Lower lobe of right lung (tissue), 2 donors: ENCODE results near the gene POLDIP2. TPM values are rescaled to one million over a fixed set of nuclear protein-coding genes. Genes with fewer than 3 reads are reported as not detected.

Source experiments
- ATAC-seq, 2 donors: fragments of 200-7000 bp; cut with Tn5 transposase; one replicate each; pipeline ENCODE4 v1.9.1; 2020 to 2022; ENCODE audit warnings: mild to moderate bottlenecking in 2 of 2, moderate library complexity in 2 of 2
- DNase-seq: peaks from one replicate; pipeline ENCODE4 v3.0.0-alpha.2; 2020
- H3K27ac ChIP-seq: fragments of 200-600 bp; one replicate; pipeline ENCODE4 v1.8.0; 2022
- H3K27me3 ChIP-seq: fragments of 200-600 bp; one replicate; pipeline ENCODE4 v1.8.0; 2022; ENCODE audit warnings: low read depth
- H3K36me3 ChIP-seq: fragments of 200-600 bp; one replicate; pipeline ENCODE4 v1.8.0; 2022; ENCODE audit warnings: mild to moderate bottlenecking
- H3K4me1 ChIP-seq: fragments of 200-600 bp; one replicate; pipeline ENCODE4 v1.8.0; 2022
- H3K4me3 ChIP-seq: fragments of 200-600 bp; one replicate; pipeline ENCODE4 v1.8.0; 2022; ENCODE audit warnings: mild to moderate bottlenecking
- H3K9me3 ChIP-seq: fragments of 200-600 bp; one replicate; pipeline ENCODE4 v1.8.0; 2022
- CTCF ChIP-seq: fragments of 200-600 bp; IDR thresholded peaks from one replicate; pipeline ENCODE4 v1.8.0; 2022; ENCODE audit warnings: antibody characterized with exemption, mild to moderate bottlenecking
- intact Hi-C: fragments of 100-400 bp; cut with DNase I; formaldehyde crosslinking; loops from one replicate; pipeline ENCODE4 v1.11.0; 2022
- total RNA-seq: library from RNA; stranded (reverse); fragmentation: NEBNext Ultra II Directional; extraction: Animal tissue kit (Norgen Biotek cat#: 25700); gene quantifications from one replicate; pipeline ENCODE4 v1.2.1, GENCODE V29; 2021
- donor health status: DM: no; HTN: yes; CAD: no; lungs with severe emphysema.

The POLDIP2 gene
- total RNA-seq, 1 donor from 2014 or later = 54.7 TPM

- ATAC-seq = no peak
- no peak overlapping the region for H3K4me3 ChIP-seq
- intact Hi-C loops = no loop called here
- H3K4me1 ChIP-seq = peaks cover 6% of the 10 kb centered on the region
- peaks cover 83% of the 10 kb centered on the region for H3K36me3 ChIP-seq
- DNase-seq = no peak
- no peak for TF ChIP-seq CTCF
- H3K27ac ChIP-seq = no peak overlapping the region
- no peaks in the 10 kb centered on the region for H3K9me3 ChIP-seq
- H3K27me3 ChIP-seq = no peaks in the 10 kb centered on the region
Measured at GRCh38 chr17:28390141-28390540, 32.8 kb upstream of the POLDIP2 start.

GRCh38 chr17:28388106-28388505, 30.8 kb upstream of the POLDIP2 start:
- ATAC-seq (no peak), DNase-seq (no peak)
- intact Hi-C loops = no loop called here
- H3K36me3 ChIP-seq = peaks cover 65% of the 10 kb centered on the region
- no peaks in the 10 kb centered on the region for H3K27me3 ChIP-seq
- no peak overlapping the region for H3K4me3 ChIP-seq
- H3K27ac ChIP-seq = no peak overlapping the region
- TF ChIP-seq CTCF = no peak
- peaks cover 17% of the 10 kb centered on the region for H3K4me1 ChIP-seq
- H3K9me3 ChIP-seq = no peaks in the 10 kb centered on the region

- ATAC-seq = no peak
- H3K27ac ChIP-seq = no peak overlapping the region
- no peaks in the 10 kb centered on the region for H3K27me3 ChIP-seq
- TF ChIP-seq CTCF = no peak
- no peaks in the 10 kb centered on the region for H3K9me3 ChIP-seq
- peaks cover 48% of the 10 kb centered on the region for H3K36me3 ChIP-seq
- no peak for DNase-seq
- intact Hi-C loops = no loop called here
- H3K4me1 ChIP-seq = peaks cover 21% of the 10 kb centered on the region
- H3K4me3 ChIP-seq = no peak overlapping the region
Measured at GRCh38 chr17:28386391-28386790, 29.1 kb upstream of the POLDIP2 start.

- ATAC-seq (no peak), DNase-seq (peak; percentile 49)
- Histone ChIP-seq H3K27ac (peak overlapping the region; percentile 66), H3K4me1 (peaks cover 30% of the 10 kb centered on the region), H3K4me3 (peak overlapping the region; percentile 65), H3K9me3 (no peaks in the 10 kb centered on the region), H3K27me3 (no peaks in the 10 kb centered on the region), H3K36me3 (peaks cover 38% of the 10 kb centered on the region)
- no peak for TF ChIP-seq CTCF
- intact Hi-C loops = no loop called here
Measured at GRCh38 chr17:28385406-28385805, 28.1 kb upstream of the POLDIP2 start.

GRCh38 chr17:28385037-28385400, 27.7 kb upstream of the POLDIP2 start:
- peaks cover 32% of the 10 kb centered on the region for H3K4me1 ChIP-seq
- peak overlapping the region; percentile 65 for H3K4me3 ChIP-seq
- TF ChIP-seq CTCF = no peak
- DNase-seq (peak; percentile 66), ATAC-seq (peak; percentile 44 to 59)
- peaks cover 34% of the 10 kb centered on the region for H3K36me3 ChIP-seq
- intact Hi-C loops = no loop called here
- no peaks in the 10 kb centered on the region for H3K27me3 ChIP-seq
- peak overlapping the region; percentile 66 for H3K27ac ChIP-seq
- H3K9me3 ChIP-seq = no peaks in the 10 kb centered on the region
